HEK293T (cell line): ENCODE data around the gene KIF4A.
"Not testable (repeated sequence)": the region's sequence is repeated elsewhere in the genome, so short reads cannot be mapped to it uniquely, and the experiment has no call there.

Experiments
- FOXA1 ChIP-seq: fragments of 450-650 bp; IDR thresholded peaks from 2 replicates; pipeline ENCODE4 v1.6.1; 2016; ENCODE audit warnings: mild to moderate bottlenecking
- SP1 ChIP-seq: fragments of 450-650 bp; IDR thresholded peaks from 2 replicates; pipeline ENCODE4 v1.6.1; 2017
- TARDBP ChIP-seq: fragments of 450-650 bp; IDR thresholded peaks from 2 replicates; pipeline ENCODE4 v1.6.1; 2016
- ZNF384 ChIP-seq: fragments of 450-650 bp; IDR thresholded peaks from 2 replicates; pipeline ENCODE4 v1.6.1; 2016

DNA sequence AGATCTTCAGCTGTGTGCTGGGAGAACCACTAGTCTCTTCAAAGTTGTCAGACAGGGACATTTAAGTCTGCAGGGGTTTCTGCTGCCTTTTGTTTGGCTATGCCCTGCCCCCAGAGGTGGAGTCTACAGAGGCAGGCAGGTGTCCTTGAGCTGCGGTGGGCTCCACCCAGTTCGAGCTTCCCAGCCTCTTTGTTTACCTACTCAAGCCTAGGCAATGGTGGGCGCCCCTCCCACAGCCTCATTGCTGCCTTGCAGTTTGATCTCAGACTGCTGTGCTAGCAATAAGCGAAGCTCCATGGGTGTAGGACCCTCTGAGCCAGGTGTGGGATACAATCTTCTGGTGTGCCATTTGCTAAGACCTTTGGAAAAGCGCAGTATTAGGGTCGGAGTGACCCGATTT, 78.8 kb downstream of the KIF4A start:
- not testable (repeated sequence) for TF ChIP-seq FOXA1, TARDBP, ZNF384, SP1
